Measurements from ENCODE around the gene SDK2. TPM values are rescaled to one million over a fixed set of nuclear protein-coding genes. Genes with fewer than 3 reads are reported as not detected.
A peak's percentile ranks its signal among the peaks of the same experiment; 100 is the strongest.

SDK2 gene
- total and polyA plus RNA-seq, 5 donors from 2014 or later = 0.02 to 0.59 (median 0.02) TPM; not detected in 2

DNA sequence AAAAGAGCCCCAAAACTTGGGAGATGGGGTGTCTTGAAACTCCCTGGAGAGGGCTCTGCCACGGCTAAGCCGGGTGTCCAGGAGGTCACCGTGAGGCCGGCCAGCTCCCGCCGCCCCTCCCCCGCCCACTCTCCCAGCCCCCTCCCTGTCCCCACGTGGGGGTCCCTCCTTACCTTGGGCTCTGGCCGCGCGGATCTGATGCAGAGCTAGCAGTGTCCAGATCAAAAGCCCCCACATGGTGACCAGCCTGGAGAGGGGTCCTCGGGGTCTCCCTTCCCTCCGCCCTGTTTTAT lies 447 bp downstream of the SDK2 start:
- Mint-ChIP-seq H3K4me1 (peaks cover 0 to 24% (median 3%) of the 10 kb centered on the region in 4 donors), H3K27ac (no peak overlapping the region), H3K9me3 (peaks cover 0 to 1% (median 0%) of the 10 kb centered on the region in 7 donors), H3K4me3 (peak overlapping the region in 3 of 4 donors; percentile 74 to 84 (median 84)), H3K36me3 (no peaks in the 10 kb centered on the region), H3K27me3 (peaks cover 52% of the 10 kb centered on the region)
- Histone ChIP-seq H3K4me1 (ENCODE audit: control insufficient read depth, insufficient read depth, low read length, poor library complexity, severe bottlenecking) (peaks cover 23% of the 10 kb centered on the region), H3K27ac (ENCODE audit: insufficient read depth, low read length, poor library complexity, severe bottlenecking) (no peak overlapping the region), H3K4me3 (ENCODE audit: low read depth, low read length) (no peak overlapping the region), H3K9me3 (ENCODE audit: control insufficient read depth in 2 of 2, low read length in 2 of 2) (no peaks in the 10 kb centered on the region), H3K36me3 (ENCODE audit: control insufficient read depth, insufficient read depth, low read length) (no peaks in the 10 kb centered on the region), H3K27me3 (ENCODE audit: control insufficient read depth, insufficient read depth, low read length) (peaks cover 8% of the 10 kb centered on the region)
- no peak for ATAC-seq (ENCODE audit: low read depth in 2 of 2)
- no peak for DNase-seq

DNA sequence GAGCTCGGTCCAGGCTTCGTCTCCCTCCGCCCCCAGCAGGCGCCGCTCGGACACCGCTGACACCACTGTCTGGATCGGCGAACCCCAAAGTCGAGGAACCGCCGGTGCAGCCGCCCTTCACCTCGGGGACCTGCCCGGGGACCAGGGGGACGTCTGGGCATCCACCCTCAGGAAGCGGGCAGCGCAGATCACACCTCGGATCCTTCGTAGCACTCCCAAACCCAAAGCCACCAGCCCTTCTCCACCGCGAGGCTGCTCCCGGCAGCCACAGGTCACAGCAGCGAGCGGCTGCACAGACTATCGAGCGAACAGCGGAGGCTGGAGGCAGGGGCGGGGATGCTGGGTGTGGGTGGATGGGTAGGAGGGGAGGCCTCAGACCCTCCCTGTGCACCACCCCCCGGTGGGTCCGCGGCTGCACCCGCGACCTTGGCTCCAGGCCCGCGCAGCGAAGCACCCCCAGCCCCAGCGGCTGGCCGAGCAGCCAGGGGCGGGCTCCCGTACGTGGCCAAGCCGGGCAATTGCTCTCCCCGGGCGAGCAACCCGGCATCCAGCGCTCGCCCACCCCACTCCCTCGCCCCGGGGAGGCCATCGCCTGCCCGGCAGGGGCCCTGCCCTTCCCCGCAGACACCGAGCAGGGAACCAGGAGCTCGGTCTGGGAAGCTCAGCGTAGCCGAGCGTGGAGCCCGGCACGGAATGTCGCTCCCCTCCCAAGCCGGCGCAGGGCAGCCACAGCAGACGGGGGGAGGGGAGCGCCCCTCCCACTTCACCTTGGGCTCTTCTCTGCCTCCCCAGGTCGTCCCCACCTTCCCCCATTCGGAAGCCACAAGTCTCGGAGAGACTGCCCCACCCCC lies 1.0 kb downstream of the SDK2 start:
- ATAC-seq (ENCODE audit: low read depth in 2 of 2) (peak in 1 of 2 donors; percentile 33), DNase-seq (peak in 1 of 3 donors; percentile 10)
- Histone ChIP-seq H3K27me3 (ENCODE audit: control insufficient read depth, insufficient read depth, low read length) (peaks cover 8% of the 10 kb centered on the region), H3K9me3 (ENCODE audit: control insufficient read depth in 2 of 2, low read length in 2 of 2) (no peaks in the 10 kb centered on the region), H3K4me1 (ENCODE audit: control insufficient read depth, insufficient read depth, low read length, poor library complexity, severe bottlenecking) (peaks cover 23% of the 10 kb centered on the region), H3K27ac (ENCODE audit: insufficient read depth, low read length, poor library complexity, severe bottlenecking) (no peak overlapping the region), H3K4me3 (ENCODE audit: low read depth, low read length) (no peak overlapping the region), H3K36me3 (ENCODE audit: control insufficient read depth, insufficient read depth, low read length) (no peaks in the 10 kb centered on the region)
- peaks cover 56% of the 10 kb centered on the region for H3K27me3 Mint-ChIP-seq
- peak overlapping the region in 3 of 4 donors; percentile 47 to 84 (median 77) for H3K4me3 Mint-ChIP-seq
- peaks cover 0 to 24% (median 3%) of the 10 kb centered on the region in 4 donors for H3K4me1 Mint-ChIP-seq
- no peak overlapping the region for H3K27ac Mint-ChIP-seq
- H3K9me3 Mint-ChIP-seq = peaks cover 0 to 1% (median 0%) of the 10 kb centered on the region in 7 donors
- no peaks in the 10 kb centered on the region for H3K36me3 Mint-ChIP-seq

DNA sequence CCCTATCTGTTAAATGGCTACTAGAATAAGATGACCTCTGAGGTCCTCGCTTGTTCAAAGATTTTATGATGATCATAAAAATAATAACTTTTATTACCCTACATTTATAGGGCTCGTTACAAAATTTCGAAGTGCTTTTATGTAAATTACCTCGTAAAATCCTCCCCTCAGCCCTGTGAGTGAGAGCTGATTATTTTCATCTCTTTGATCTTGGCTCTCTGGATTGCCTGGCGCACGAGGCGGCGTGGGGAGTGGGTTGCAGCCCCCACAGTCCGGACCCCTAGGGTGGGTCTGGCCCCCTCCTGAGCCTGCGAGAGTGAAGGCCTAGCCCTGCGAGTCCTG lies 1.6 kb downstream of the SDK2 start:
- DNase-seq = no peak
- H3K27ac ChIP-seq (ENCODE audit: insufficient read depth, low read length, poor library complexity, severe bottlenecking) = no peak overlapping the region

DNA sequence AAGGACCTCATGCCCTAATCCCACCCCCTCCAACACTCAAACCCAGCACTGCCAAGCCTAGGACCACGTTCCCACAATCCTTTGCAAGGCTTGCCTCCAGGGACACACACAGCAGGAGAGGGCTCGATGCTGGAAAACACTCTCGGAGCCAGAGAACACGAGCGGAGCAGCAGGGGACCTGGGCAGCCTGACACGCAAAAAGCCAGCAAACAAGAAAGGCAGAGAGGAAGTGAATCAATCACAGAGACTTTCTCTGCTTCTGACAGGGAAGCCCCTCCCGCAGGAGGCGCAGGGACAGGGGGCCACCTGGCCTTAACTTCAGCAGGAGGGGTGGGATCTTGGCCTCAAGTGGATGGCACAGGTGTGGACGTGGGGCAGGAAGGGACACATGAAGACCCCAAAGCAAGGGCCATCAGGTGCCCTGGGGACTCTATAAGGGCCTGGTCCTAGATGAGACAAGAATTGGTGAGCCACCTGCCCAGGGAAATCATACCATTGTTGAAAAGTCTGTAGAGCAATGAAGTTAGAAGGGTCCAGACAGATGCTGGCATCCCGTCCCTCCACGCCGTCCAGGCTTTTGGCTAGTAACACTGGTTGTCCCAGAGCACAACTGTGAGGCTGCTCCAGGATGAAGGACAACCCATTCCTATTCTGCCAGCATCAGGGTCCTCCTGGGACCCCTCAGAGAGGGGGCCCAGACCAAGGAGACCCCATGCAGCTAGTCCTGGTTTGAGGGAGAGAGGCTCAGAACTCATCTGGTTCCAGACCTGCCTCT lies 2.2 kb downstream of the SDK2 start:
- H3K9me3 Mint-ChIP-seq = peaks cover 0 to 1% (median 0%) of the 10 kb centered on the region in 7 donors
- DNase-seq = no peak
- H3K27ac ChIP-seq (ENCODE audit: insufficient read depth, low read length, poor library complexity, severe bottlenecking) = no peak overlapping the region
- H3K4me3 ChIP-seq (ENCODE audit: low read depth, low read length) = no peak overlapping the region
- H3K4me3 Mint-ChIP-seq = peak overlapping the region in 3 of 4 donors; percentile 29 to 76 (median 73)
- H3K27ac Mint-ChIP-seq = peak overlapping the region in 1 of 3 donors; percentile 29
- no peaks in the 10 kb centered on the region for H3K36me3 Mint-ChIP-seq
- H3K9me3 ChIP-seq (ENCODE audit: control insufficient read depth in 2 of 2, low read length in 2 of 2) = no peaks in the 10 kb centered on the region
- H3K36me3 ChIP-seq (ENCODE audit: control insufficient read depth, insufficient read depth, low read length) = no peaks in the 10 kb centered on the region
- H3K27me3 ChIP-seq (ENCODE audit: control insufficient read depth, insufficient read depth, low read length) = peaks cover 8% of the 10 kb centered on the region
- H3K4me1 ChIP-seq (ENCODE audit: control insufficient read depth, insufficient read depth, low read length, poor library complexity, severe bottlenecking) = peaks cover 23% of the 10 kb centered on the region
- no peak for ATAC-seq (ENCODE audit: low read depth in 2 of 2)
- H3K4me1 Mint-ChIP-seq = peaks cover 0 to 24% (median 3%) of the 10 kb centered on the region in 4 donors
- peaks cover 56% of the 10 kb centered on the region for H3K27me3 Mint-ChIP-seq

More for the DNA sequence above, 1.6 kb downstream of the SDK2 start:
- Mint-ChIP-seq H3K36me3 (no peaks in the 10 kb centered on the region), H3K27ac (no peak overlapping the region), H3K4me3 (peak overlapping the region in 3 of 4 donors; percentile 47 to 77 (median 76)), H3K27me3 (peaks cover 57% of the 10 kb centered on the region), H3K4me1 (peaks cover 0 to 24% (median 3%) of the 10 kb centered on the region in 4 donors), H3K9me3 (peaks cover 0 to 1% (median 0%) of the 10 kb centered on the region in 7 donors)
- Histone ChIP-seq H3K4me1 (ENCODE audit: control insufficient read depth, insufficient read depth, low read length, poor library complexity, severe bottlenecking) (peaks cover 23% of the 10 kb centered on the region), H3K4me3 (ENCODE audit: low read depth, low read length) (no peak overlapping the region), H3K27me3 (ENCODE audit: control insufficient read depth, insufficient read depth, low read length) (peaks cover 8% of the 10 kb centered on the region), H3K36me3 (ENCODE audit: control insufficient read depth, insufficient read depth, low read length) (no peaks in the 10 kb centered on the region), H3K9me3 (ENCODE audit: control insufficient read depth in 2 of 2, low read length in 2 of 2) (no peaks in the 10 kb centered on the region)
- no peak for ATAC-seq (ENCODE audit: low read depth in 2 of 2)

DNA sequence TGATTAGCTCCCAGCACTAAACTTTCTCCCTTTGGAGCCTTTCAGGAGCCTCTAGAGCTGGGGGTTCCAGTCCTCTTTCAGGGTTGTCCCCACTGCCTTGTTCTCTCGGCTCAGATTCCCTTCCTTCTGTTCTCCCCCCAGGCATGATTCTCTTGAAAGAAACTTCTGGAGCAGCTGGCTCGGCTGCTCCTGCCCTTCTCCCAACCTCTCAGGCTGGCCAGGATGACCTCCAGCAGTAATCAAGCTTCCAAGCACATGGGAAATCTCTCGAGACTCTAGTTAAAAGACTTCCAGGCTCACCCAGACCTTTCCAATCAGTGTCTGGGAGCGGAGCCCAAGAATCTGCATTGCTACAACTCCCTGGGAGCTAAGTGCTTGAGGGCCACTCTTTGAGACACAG lies 3.6 kb downstream of the SDK2 start:
- no peak overlapping the region for H3K4me3 ChIP-seq (ENCODE audit: low read depth, low read length)
- no peak overlapping the region for H3K27ac ChIP-seq (ENCODE audit: insufficient read depth, low read length, poor library complexity, severe bottlenecking)
- peaks cover 4% of the 10 kb centered on the region for H3K27me3 ChIP-seq (ENCODE audit: control insufficient read depth, insufficient read depth, low read length)
- ATAC-seq (ENCODE audit: low read depth in 2 of 2) (no peak), DNase-seq (no peak)
- H3K4me3 Mint-ChIP-seq = no peak overlapping the region
- H3K27ac Mint-ChIP-seq = no peak overlapping the region
- H3K9me3 Mint-ChIP-seq = no peaks in the 10 kb centered on the region
- H3K36me3 Mint-ChIP-seq = no peaks in the 10 kb centered on the region
- H3K36me3 ChIP-seq (ENCODE audit: control insufficient read depth, insufficient read depth, low read length) = no peaks in the 10 kb centered on the region
- peaks cover 49% of the 10 kb centered on the region for H3K27me3 Mint-ChIP-seq
- H3K9me3 ChIP-seq (ENCODE audit: control insufficient read depth in 2 of 2, low read length in 2 of 2) = no peaks in the 10 kb centered on the region
- H3K4me1 ChIP-seq (ENCODE audit: control insufficient read depth, insufficient read depth, low read length, poor library complexity, severe bottlenecking) = peaks cover 23% of the 10 kb centered on the region
- peaks cover 0 to 24% (median 3%) of the 10 kb centered on the region in 4 donors for H3K4me1 Mint-ChIP-seq

DNA sequence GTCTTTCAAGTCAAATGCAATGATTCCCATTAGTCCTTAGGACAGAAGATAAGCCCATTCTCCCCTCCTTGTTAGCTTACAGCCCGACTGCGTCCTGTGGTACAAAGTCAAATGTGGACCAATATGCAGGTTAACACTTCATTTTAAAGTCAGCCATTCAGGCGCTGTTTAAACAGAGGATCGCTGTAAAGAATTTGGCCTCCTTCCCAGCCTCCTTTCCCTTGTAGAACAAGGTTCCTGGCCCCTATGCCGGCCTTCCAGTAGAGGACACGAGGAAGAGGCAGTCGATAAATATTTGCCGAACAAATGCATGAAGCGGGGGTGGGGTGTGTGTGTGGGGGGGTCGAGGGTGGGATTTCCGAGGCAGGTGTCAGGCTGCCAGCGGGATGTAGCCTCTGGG lies 4.3 kb downstream of the SDK2 start:
- Mint-ChIP-seq H3K4me1 (peaks cover 0 to 20% (median 3%) of the 10 kb centered on the region in 4 donors), H3K27me3 (peaks cover 53% of the 10 kb centered on the region), H3K36me3 (no peaks in the 10 kb centered on the region), H3K27ac (no peak overlapping the region), H3K9me3 (no peaks in the 10 kb centered on the region), H3K4me3 (peak overlapping the region in 1 of 4 donors; percentile 27)
- DNase-seq = no peak
- Histone ChIP-seq H3K4me1 (ENCODE audit: control insufficient read depth, insufficient read depth, low read length, poor library complexity, severe bottlenecking) (peaks cover 19% of the 10 kb centered on the region), H3K36me3 (ENCODE audit: control insufficient read depth, insufficient read depth, low read length) (no peaks in the 10 kb centered on the region), H3K4me3 (ENCODE audit: low read depth, low read length) (no peak overlapping the region), H3K27me3 (ENCODE audit: control insufficient read depth, insufficient read depth, low read length) (peaks cover 4% of the 10 kb centered on the region), H3K9me3 (ENCODE audit: control insufficient read depth in 2 of 2, low read length in 2 of 2) (no peaks in the 10 kb centered on the region), H3K27ac (ENCODE audit: insufficient read depth, low read length, poor library complexity, severe bottlenecking) (no peak overlapping the region)
- no peak for ATAC-seq (ENCODE audit: low read depth in 2 of 2)

DNA sequence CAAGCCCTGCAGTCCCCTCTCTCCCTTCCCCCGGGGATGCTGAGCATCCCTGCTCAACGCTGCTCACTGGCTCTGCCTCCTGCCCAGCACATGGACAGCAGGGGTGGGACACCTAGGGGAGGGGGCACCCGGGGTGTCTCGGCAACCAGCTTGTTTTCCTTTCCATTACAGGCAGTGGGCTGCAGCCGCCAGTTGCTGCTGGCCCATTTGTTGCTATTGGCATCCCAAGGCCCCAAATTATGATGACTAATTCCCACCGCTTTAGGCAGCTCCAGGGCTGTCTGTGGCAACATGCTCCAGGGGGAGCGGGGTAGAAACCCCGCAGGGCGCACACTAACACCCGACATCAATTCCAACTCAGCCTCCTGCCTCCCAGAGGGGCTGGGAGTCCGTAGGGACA lies 4.9 kb downstream of the SDK2 start:
- H3K36me3 ChIP-seq (ENCODE audit: control insufficient read depth, insufficient read depth, low read length) = no peaks in the 10 kb centered on the region
- H3K27me3 ChIP-seq (ENCODE audit: control insufficient read depth, insufficient read depth, low read length) = peaks cover 4% of the 10 kb centered on the region
- H3K36me3 Mint-ChIP-seq = no peaks in the 10 kb centered on the region
- ATAC-seq (ENCODE audit: low read depth in 2 of 2) = no peak
- DNase-seq = no peak
- no peaks in the 10 kb centered on the region for H3K9me3 ChIP-seq (ENCODE audit: control insufficient read depth in 2 of 2, low read length in 2 of 2)
- H3K4me3 Mint-ChIP-seq = no peak overlapping the region
- H3K27ac Mint-ChIP-seq = no peak overlapping the region
- peaks cover 18% of the 10 kb centered on the region for H3K4me1 ChIP-seq (ENCODE audit: control insufficient read depth, insufficient read depth, low read length, poor library complexity, severe bottlenecking)
- peaks cover 53% of the 10 kb centered on the region for H3K27me3 Mint-ChIP-seq
- H3K4me3 ChIP-seq (ENCODE audit: low read depth, low read length) = no peak overlapping the region
- H3K9me3 Mint-ChIP-seq = no peaks in the 10 kb centered on the region
- H3K27ac ChIP-seq (ENCODE audit: insufficient read depth, low read length, poor library complexity, severe bottlenecking) = no peak overlapping the region
- H3K4me1 Mint-ChIP-seq = peaks cover 0 to 20% (median 3%) of the 10 kb centered on the region in 4 donors
